GM18511 (cell line): Measurements from ENCODE around the gene GMPR2.
"Not testable (repeated sequence)": the region's sequence is repeated elsewhere in the genome, so short reads cannot be mapped to it uniquely, and the experiment has no call there.

Source experiments
- ATAC-seq: cut with Tn5 transposase; IDR thresholded peaks from one replicate; pipeline ENCODE4 v1.9.1; 2021; ENCODE audit warnings: mild to moderate bottlenecking, moderate library complexity; ENCODE audit not compliant: unreplicated experiment

Gene GMPR2

GRCh38 chr14:24198814-24199524, 33.8 kb upstream of the GMPR2 start:
- ATAC-seq = no peak

DNA sequence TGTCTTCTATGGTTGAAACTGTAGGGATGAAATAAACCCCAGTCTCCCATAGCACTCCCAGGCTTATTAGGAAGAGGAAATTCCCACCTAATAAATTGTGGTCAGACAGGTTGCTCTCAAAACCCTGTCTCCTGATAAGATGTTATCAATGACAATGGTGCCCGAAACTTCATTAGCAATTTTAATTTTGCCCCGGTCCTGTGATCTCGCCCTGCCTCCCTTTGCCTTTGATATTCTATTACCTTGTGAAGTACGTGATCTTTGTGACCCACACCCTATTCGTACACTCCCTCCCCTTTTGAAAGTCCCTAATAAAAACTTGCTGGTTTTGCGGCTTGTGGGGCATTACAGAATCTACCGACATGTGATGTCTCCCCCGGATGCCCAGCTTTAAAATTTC, 30.2 kb upstream of the GMPR2 start:
- ATAC-seq = not testable (repeated sequence)

- not testable (repeated sequence) for ATAC-seq
These were observed 29.4 kb upstream of the GMPR2 start for GRCh38 chr14:24203249-24203886.

GRCh38 chr14:24204163-24205146, 28.3 kb upstream of the GMPR2 start:
- ATAC-seq = no peak

- ATAC-seq = no peak
These were observed 26.2 kb upstream of the GMPR2 start for GRCh38 chr14:24206260-24207103.

- no peak for ATAC-seq
These were observed 25.6 kb upstream of the GMPR2 start for GRCh38 chr14:24207104-24207551.

GRCh38 chr14:24207625-24208024, 25.1 kb upstream of the GMPR2 start:
- no peak for ATAC-seq

GRCh38 chr14:24211311-24211710, 21.4 kb upstream of the GMPR2 start:
- ATAC-seq = no peak

- ATAC-seq = peak; percentile 73
These were observed 19.5 kb upstream of the GMPR2 start, which contains the start of gene CHMP4A for GRCh38 chr14:24212924-24213865. Gene CHMP4A, minus strand, starts transcription at chr14:24213488. Its CDS starts 49 bp downstream, at chr14:24213439.

- ATAC-seq = no peak
These were observed 18.7 kb upstream of the GMPR2 start for GRCh38 chr14:24213866-24214662.

DNA sequence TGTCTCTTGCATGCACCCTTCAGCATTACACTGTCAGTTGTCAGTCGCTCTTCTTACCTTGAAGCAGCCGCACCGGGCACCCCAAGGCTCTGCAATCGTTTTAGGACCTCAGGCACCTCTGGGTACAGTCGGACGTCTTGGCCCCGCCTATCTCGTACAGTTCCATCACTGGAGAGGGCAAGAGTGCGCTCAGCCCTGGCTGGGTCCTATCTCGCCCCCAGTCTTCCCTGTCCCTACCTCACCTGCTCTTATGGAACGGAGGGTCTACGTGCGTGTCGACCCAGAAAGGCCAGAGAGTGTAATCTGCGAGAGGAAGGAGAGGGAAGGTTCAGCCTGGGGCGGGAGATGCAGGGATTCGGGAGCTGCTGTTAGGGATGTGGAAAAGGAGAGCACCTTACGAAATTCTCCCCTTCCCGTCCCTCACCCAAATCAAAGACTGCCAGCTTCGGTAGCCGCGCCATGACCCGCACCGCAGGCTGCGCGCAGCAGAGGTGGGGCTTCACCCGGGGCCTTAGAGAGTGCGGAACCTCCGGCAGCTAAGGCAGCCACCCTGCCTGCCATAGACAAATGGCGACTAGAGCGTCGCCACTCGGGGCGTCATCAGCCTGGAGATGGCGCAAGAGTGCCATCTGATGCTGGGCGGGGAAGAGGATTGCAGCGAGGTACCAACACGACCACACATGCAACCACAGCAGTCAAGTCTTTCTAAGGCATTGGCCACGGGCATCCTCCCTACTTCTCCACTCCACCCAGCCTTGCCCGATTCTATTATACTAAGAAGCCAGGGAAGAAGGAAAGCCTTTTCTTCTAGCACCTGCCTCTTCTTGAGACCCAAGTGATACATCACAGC, 17.0 kb upstream of the GMPR2 start, which contains the start of gene MDP1:
MDP1 (minus strand) TSS at position 572 of the 850 bp plus-strand sequence; CDS start at position 461, 111 bp downstream.
- peak; percentile 73 for ATAC-seq

- ATAC-seq = no peak
These were observed 16.4 kb upstream of the GMPR2 start for GRCh38 chr14:24216345-24216699.

DNA sequence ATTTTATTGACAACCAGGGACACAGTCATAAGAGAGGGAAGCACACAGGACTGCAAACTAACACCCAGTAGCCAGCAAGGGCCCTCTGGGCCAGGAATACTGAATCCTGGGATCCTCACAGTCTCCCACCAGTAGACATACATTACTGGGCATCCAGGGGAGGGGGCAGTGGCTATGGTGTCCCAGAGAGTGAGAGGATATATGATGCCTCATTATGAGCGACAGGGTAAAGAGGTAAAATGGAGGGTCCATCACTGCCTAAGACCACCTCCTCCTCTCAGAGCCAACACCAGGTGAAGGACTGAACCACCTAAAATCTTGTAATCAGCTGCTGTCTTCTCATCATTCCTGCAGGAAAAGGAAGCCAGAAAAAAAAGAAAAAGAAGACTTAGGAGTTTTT, 15.9 kb upstream of the GMPR2 start:
- ATAC-seq = not testable (repeated sequence)

DNA sequence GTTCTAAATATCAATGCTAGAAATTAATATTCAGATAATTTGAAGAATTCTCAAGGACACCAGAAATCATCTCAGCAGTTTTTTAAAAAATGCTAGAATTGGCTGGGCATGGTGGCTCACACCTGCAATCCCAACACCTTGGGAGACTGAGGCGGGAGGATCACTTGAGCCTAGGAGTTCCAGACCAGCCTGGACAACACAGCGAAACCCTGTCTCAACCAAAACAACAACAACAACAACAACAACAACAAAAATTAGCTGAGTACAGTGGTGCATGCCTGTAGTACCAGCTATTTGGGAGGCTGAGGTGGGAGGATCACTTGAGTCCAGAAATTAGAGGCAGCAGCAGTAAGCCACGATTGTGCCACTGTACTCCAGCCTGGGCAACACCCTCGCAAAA, 13.6 kb upstream of the GMPR2 start:
- no peak for ATAC-seq

GRCh38 chr14:24219521-24219920, 13.2 kb upstream of the GMPR2 start:
- ATAC-seq = no peak

DNA sequence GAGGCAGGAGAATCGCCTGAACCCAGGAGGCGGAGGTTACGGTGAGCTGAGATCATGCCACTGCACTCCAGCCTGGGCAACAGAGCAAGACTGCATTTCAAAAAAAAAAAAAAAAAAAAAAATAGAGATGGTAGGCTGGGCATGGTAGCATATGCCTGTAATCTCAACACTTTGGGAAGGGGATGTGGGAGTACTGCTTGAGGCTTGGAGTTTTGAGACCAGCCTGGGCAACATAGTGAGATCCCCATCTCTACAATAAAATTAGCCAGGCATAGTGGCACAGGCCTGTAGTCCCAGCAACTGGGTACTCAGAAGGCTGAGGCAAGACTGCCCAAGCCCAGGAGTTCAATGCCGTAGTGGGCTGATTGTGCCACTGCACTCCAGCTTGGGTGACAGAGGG, 9.7 kb upstream of the GMPR2 start:
- ATAC-seq = not testable (repeated sequence)

DNA sequence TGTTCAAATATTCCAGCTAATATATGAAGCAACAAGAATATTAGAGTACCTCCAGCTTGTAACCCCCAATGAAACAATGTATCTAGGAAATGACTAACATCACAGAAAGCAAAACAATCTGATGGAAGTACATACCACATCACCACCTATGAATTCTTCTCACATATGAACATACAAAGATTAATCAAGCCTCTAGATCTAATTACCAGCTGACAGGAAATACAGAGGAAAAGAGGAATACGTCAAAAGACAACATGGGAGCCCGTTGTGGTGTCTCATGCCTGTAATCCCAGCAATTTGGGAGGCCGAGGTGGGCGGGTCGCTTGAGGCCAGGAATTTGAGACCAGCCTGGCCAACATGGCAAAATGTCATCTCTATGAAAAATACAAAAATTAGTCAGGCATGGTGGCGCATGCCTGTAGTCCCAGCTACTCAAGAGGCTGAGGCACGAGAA, 8.1 kb upstream of the GMPR2 start:
- no peak for ATAC-seq
